HG02798 (cell line): ENCODE results near the gene PPARD.
"Not testable (repeated sequence)": the region's sequence is repeated elsewhere in the genome, so short reads cannot be mapped to it uniquely, and the experiment has no call there.

Experiments
- ATAC-seq: cut with Tn5 transposase; IDR thresholded peaks from one replicate; pipeline ENCODE4 v1.9.1; 2021; ENCODE audit warnings: mild to moderate bottlenecking; ENCODE audit not compliant: unreplicated experiment, poor library complexity

PPARD gene

DNA sequence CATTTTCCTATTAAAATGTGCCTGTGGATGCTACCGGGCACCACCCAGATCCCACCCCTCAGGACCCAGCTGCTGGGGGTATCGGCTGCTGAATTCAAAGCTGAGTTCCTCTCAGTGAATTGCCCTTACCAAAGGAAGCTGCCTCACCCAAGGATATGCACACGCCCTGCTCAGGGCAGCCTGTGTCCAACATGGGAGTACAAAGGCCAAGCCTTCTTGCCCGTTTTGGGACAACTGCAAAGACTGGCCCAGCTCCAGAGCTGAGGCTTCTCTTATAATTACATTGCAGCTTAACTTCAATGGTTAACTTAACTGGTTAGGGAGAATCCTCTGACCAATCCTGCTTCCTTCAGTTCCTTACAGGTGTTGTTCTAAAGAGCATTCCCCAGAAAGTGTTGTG, 89.9 kb downstream of the PPARD start:
- ATAC-seq = no peak

DNA sequence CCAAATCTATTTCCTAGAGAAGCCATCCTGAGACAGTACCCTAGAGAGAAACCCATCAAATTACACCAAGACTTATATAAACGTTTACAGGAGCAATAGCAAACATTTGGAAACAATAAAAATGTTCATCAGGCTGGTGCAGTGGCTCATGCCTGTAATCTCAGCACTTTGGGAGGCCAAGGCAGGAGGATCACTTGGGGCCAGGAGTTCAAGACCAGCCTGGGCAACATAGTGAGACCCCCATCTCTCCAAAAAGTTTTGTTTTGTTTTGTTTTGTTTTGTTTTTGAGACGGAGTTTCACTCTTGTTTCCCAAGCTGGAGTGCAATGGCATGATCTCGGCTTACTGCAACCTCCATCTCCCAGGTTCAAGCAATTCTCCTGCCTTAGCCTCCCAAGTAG, 90.3 kb downstream of the PPARD start:
- not testable (repeated sequence) for ATAC-seq

DNA sequence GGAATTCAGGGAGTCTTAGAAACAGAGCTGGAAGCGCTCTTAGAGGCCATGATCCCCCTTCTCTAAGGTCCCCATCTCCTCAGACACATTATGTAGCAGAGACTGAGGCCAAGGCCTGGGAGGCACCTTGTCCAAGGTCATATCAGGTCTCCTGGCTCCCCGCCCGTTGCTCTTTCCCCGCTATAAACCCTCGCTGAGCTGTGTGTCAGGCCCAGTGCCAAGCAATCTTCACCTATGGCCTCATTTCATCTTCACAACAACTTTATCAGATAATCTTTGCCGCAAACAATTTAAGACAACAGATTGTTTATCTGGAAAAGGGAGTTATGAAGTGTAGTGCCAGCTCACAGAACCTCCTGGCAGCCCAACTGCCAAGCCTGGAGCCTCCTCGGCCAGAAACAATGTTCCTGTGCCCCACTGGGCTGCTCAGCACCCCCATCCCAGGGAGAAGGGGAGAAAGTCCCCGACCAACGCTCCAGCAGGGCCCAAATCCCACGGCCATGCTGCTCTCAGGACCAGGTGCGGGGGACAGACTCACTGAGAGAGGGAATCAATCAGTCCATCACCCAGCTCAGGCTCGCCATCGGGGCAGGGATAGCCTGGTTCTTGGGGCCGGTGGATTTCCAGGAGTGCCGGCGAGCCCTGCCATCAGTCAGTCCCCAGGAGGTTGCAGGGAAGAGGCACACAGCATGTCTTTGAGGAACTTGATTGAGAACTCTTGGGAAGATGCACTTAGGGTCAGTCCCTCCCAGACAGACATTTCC, 92.9 kb downstream of the PPARD start:
- ATAC-seq = no peak

DNA sequence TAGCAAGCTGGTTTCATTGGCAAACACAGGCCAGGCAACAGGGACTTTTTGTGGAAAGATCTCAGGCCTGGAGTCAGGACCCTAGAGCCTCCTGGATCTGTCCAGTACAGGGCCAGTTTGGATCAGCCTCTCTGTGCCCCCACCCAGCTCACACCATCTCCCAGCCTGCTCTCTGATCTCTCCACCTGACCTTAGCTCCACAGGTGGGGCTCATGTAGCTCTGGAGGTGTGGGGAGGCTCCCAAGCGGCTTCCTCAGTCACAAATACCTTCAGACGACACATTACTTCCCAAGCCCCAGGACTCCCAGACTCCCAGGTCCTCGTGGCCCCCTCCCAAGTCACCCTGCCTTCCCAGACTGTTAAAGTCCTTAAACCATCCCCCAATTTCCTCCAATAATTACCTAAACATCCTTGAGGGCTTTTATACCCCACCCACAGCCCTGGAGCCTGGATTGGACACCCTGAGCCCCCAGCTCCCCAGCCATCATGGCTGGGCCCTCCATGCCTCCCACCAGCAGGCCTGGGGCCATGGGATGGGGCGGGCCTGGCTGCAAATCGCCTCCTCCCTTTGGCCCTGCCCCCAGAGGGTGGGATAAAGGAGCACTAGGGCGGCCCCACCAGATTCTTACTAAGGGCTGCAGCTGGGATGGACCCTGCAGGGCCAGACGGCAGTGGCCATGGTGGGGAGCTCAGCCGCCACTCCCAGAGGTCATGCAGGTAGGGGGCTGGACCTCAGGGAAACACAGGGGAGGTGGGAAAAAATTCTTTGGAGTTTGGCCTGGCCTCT, 93.9 kb downstream of the PPARD start:
- no peak for ATAC-seq

DNA sequence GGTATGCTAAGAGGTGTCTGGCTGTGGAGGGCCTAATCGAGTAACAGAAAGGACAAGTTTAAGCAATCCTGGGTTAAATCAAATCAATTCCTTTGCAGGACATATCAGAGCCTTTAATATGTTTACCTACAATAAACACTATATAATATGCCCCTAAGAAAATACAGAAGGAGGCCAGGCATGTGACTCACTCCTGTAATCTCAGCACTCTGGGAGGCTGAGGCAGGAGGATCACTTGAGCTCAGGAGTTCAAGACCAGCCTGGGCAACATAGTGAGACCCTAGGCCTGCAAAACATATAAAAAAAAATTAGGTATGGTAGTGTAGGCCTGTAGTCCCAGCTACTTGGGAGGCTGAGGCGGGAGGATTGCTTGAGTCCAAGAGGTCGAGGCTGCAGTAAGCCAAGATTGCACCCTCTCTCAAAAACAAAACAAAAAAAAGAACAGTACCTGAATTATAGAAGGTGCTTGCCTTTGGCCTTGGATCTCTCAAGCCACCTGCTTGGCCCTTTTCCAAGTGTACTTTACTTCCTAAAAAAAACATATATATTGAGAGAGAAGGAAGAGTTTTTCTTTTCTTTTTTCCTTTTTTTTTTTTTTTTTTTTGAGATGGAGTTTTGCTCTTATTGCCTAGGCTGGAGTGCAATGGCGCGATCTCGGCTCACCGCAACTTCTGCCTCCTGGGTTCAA, 96.2 kb downstream of the PPARD start:
- ATAC-seq = not testable (repeated sequence)

DNA sequence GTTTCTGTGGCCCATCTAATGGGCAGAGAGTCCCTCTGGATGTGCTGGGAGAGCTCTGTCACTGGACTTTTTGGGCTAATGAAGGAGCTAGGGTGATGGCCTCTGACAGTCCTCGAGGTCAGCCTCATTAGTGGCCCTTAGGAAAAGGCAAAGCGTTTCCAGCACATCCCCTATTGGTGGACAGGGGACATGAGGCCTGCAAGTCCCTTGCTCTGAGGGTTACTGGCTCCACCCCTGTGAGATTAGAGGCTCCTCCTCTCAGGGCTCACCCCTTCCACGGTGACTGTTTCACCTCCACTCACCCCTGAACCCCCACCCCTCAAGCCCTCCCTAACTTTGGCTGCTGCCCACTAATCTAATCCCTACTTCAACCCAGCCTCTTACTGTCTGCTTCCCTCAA, 97.0 kb downstream of the PPARD start:
- ATAC-seq = no peak

DNA sequence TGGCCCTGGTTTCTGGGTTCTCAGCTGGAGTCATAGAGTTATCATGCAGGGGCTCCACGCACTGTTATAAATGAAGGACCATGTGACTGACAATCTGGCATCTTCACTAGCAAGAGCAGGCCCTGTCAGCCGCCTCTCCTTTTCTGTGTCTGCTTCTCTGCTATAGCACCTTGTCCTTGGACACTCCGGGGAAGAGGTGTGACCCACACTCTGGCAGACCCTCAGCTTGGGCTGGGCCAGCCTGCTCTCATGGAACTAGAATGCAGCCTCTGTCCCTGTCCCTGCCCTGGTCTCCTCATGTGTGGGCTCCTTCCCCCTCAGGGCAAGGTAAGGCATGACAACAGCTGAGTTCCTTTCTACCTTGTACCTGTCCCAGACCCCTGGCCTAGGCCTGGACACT, 98.8 kb downstream of the PPARD start:
- ATAC-seq = no peak

DNA sequence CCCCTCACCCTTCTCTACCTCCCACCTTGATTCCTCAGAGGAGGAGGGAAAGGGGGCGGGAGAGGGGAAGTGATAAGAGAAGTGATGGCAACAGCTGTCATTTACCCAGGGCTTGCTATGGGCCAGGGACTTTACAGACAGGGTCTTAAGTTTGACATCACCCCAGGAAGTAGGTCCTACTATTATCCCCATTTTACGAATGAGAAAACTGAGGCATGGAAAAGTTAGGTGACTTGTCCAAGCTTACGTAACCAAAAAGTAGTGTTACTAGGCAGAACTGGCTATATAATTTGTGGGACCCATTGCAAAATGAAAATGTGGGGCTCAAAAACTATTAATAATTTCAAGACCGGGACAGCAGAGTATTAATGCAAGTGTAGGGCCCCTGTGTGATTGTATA, 99.3 kb downstream of the PPARD start:
- ATAC-seq = no peak

DNA sequence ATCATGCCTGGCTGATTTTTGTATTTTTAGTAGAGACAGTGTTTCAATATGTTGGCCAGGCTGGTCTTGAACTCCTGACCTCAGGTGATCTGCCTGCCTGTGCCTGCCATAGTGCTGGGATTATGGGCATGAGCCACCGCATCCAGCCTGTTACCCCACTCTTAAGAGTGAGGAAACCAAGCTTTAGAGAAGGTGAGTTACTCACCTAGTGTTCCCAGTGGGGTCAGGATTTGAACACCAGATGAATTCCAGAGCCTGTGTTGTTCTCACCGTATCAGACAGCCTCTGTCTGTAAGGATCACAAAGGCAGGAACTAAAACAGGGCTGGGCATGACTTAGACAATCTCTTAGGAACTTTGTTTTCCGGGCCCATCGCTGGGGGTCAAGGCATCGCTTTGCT, 100.3 kb downstream of the PPARD start:
- no peak for ATAC-seq

DNA sequence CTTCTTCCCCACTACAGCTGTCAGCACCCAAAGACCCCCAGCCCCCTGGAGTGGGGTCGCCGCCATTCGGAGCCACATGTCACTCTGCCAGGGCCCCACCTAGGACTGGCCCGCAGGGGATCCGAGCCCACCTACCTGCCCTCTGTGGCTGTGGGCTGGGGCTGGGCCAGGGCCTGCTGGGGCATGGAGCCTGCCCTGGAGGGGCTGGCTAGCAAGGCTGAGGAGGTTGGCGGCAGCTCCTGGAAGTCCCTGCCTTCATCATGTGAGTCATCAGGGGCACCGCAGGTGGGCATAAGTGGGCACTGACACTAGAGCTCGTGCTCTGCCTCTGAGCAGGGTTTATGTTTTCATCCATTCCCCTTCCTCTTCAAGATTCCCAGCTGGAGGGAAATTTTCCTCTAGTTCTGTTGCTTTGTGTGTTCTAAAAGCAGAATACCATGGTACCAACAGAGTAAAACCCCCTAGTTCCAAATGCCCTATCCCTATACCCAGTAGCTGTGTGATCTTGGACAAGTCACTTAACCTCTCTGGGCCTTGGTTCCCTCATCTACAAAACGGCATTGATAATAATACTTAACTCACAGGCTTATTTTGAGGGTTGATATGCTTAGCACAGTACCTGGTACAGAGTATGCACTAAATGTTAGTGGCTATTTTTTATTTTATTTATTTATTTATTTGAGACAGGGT, 101.1 kb downstream of the PPARD start:
- ATAC-seq = no peak

DNA sequence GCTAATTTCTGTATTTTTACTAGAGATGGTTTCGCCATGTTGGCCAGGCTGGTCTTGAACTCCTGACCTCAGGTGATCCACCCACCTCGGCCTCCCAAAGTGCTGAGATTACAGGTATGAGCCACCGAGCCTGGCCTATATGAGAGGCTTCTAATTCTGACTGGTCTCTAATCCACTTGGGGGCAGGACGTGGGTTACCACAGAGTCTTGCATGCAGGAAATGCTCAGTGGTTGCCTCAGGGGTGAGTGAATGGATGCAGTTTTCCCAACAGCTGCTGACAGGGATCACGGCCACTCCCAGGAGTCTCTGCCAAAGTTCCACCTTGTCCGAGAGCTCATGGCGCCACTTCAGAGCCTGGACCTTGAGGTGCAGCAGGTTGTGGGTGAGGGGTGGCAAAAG, 103.3 kb downstream of the PPARD start:
- ATAC-seq = no peak

DNA sequence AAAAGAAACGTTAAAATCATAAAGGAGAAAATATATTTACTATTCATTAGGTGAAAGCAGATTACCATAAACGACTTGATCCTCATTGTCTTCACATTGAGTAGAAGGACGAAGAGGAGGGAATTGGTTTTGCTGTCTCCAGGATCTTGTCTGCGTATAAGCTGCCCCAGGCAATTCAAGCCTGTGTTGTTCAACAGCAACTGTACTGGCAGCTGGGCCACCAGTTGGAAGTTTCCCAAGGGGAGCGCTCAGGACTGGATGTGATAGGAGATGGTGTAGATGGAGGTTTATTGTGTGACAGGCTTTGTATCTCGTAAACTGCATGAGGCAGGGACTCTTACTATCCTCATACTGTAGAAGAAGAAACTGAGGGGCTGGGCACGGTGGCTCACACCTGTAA, 105.8 kb downstream of the PPARD start:
- no peak for ATAC-seq

DNA sequence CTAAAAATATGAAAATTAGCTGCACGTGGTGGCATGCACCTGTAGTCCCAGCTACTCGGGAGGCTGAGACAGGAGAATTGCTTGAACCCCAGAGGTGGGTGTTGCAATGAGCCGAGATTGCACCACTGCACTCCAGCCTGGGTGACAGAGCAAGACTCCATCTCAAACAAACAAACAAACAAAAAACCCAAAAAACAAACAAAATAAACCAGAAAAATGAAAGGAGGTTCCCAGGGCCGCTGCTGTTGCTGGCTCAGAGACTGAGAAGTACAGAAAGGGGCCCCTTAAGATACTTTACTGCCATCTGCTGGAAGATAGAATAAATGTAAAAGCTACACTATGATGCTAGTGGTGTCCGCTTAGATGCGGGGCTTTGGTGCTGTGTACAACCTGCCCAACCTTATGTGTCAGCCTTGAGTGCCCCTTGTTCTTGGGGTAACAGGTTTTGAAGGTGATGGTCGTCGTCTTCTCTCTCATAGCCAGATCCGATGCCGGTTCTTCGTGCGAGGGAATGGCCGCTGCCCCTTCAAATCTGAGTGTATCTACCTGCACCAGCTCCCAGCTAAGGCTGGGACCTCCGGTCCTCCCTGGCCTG, 107.0 kb downstream of the PPARD start:
- ATAC-seq = no peak

DNA sequence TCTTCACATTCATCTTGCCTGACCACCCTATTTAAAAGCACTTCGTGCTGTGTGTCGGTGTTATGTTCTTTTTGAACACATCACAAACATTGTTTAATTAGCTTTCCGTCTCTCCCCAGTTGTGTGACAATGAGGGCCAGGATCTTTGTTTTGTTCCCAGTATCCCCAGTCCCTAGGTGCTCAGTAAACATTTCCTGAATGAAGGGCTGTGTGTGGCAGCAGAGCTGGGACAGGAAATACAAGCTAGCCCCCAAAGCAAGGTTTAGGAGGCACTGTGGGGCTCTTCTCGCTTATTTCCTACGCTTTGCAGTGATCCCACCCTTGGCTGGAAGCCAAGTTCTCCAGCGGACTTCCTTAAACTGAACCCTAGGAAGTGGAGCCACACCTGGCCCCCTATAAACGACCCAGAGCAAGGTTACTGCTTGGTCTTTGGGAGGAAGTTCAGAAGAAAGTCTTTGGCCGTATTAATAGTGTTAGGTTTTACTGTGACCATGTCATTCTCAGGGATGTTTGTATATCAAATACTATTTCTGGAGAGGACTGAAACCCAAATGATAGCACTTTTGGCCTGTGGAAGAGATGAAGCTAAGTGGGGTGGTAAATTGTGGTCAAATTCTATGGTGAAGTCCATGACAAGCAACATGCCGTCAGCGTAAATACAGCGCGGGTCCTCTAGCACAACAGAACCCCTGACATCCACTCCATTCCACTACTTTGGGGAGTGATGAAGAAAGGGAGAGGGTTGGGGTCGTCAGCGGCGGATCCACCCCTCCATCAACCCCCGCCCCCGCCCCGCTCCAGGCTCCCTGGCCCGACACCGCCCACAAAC, 109.2 kb downstream of the PPARD start:
- no peak for ATAC-seq

DNA sequence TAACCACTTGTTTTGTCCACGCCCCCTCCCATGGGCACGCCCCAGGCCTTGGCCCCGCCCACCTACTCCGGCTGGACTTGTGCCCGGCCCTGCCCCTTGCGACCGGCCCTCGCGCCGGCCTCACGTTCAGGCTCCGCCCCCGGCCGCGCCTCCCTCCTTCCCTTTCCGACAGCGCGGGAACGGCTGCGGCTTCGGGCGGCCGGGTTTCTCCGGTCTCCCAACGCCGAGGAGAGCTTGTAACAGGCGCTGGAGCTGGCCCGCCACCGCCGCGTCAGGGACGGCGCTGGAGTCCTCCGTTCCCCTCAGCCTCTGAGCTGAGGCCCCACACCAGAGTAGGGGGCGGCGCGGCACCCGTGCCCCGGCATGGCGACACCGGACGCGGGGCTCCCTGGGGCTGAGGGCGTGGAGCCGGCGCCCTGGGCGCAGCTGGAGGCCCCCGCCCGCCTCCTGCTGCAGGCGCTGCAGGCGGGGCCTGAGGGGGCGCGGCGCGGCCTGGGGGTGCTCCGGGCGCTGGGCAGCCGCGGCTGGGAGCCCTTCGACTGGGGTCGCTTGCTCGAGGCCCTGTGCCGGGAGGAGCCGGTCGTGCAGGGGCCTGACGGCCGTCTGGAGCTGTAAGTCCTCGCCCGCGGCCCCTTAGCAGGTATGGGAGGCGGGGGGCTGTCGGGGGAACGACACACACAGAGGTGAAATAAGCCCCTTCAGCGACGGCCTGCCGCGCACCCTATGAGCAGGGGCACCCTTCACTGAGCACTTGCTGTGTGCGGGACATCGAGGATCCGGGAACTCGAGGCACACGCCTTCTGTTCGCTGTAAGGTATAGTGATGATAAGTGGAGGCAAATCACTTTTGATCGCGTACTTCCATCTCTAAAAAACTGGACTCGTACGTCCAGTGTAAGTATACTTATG, 110.1 kb downstream of the PPARD start, which contains the start of gene FANCE:
TSS of gene FANCE (plus strand) at position 156 of the 908 bp plus-strand sequence. CDS start at position 364, 208 bp downstream.
- ATAC-seq = peak; percentile 96

DNA sequence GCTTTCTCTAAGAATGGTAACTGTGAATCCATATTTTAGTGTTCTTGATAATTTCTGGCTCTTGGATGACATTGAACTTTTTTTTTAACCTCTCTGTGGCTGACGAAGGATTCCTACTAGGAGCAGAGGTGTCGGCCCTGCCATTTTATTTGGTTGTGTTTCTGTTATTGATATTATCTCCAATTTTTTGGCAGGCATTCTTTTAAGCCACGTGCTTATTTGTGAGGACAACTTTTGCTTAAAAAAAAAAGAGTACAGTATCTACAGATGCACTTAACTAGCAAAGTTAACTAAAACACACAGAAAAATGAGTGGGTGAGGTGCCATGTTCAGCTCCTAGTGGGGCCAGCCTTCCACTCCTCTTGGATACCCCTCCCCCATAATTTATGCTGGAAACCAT, 110.9 kb downstream of the PPARD start:
- ATAC-seq = no peak

DNA sequence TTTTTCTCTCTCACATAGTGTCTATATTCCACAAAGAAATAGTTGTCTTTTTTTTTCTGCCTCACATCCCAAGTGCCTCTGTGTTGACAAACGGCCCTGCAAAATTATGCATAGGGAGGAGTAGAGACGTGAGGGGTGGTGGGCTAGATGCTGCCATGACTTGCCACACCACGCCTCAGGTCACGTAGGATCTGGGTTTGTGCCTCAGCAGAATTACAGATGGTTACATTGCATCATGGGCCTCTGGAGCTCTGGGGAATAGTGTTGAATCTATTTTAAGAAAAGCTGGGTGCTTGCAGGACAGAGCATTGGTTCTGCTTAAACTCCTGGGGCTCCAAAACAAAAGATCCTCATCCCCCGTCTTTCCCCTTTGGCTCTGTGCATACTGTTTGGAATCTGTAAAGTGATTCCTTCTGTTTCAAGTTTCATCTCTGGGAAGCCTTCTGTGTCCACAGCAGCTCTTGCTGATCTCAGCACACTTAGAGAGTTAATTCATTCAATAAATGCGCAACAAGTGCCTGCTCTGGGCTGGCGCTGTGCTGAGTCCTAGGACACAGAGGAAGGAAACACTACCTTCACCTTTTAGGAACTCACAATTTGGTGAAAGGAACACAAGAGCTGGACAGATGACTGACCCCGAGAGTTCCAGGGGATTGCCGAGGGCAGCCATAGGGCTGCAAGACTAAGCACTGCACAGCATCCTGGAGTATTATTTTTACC, 112.2 kb downstream of the PPARD start:
- ATAC-seq = no peak

DNA sequence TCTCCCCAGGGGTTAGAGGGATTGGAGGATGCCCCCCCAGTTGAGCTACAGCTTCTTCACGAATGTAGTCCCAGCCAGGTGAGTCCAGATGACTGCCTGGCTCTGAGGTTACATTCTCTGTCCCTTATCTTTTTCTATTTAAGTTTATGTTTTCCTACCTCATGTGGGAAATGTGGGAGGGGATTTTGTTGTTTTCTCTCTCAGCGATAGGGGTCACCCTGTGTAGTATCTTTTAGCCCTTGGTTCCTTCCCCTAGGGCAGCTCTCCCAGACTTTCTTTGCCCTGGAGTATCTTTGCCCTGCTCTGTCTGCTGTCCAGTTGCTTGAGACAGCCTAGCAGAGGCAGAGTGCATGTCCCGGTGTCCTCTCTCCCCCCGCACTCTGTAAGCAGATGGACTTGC, 115.5 kb downstream of the PPARD start:
- no peak for ATAC-seq
